ENCODE measurements around the gene HSPH1. TPM values are rescaled to one million over a fixed set of nuclear protein-coding genes. Genes with fewer than 3 reads are reported as not detected.

The HSPH1 gene
- total and polyA plus RNA-seq, 4 donors, result 20.6 to 81.1 (median 40.3) TPM

DNA sequence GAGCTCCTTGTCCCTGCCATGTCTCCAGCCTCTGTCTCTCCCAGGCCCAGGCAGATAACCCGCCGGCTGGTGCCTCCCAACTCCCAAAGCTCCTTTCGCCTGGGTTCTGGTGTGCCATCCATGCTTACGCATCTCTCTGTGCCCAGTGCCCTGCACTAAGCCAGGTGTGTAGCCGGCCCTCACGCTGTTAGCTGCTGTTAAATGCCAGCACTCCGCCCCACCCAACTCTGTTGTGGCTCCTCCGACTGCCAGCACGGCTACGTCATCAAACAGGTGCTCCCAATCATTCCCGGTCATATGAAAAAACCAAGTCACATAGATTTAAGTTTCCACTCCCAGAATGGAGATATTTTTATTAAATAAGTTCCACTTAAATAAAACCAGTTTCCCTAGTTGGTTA is 7.0 kb upstream of the HSPH1 start:
- no peaks in the 10 kb centered on the region for H3K27me3 ChIP-seq (ENCODE audit: control insufficient read depth in 1 of 2, insufficient read depth in 2 of 2, low read length in 1 of 2)
- H3K36me3 ChIP-seq (ENCODE audit: control insufficient read depth in 1 of 2, insufficient read depth in 2 of 2, low read length in 1 of 2), result no peaks in the 10 kb centered on the region
- DNase-seq (no peak), ATAC-seq (ENCODE audit: low FRiP score) (no peak)
- 89 to 90% methylated on average over 11 of the region's 11 CpGs for WGBS, 2 donors
- no peak overlapping the region for H3K4me3 ChIP-seq (ENCODE audit: low read length in 2 of 2)
- no peaks in the 10 kb centered on the region for H3K9me3 ChIP-seq (ENCODE audit: control insufficient read depth, low read length)
- intact Hi-C loops (cut with DNase I), result no loop called here
- no peaks in the 10 kb centered on the region for H3K4me1 ChIP-seq (ENCODE audit: control insufficient read depth in 1 of 2, insufficient read depth in 2 of 2, low read length in 2 of 2)
- H3K27ac ChIP-seq (ENCODE audit: low read depth in 1 of 2, low read length in 2 of 2), result no peak overlapping the region

GRCh38 chr13:31168166-31168565 is 6.5 kb upstream of the HSPH1 start:
- intact Hi-C loops (cut with DNase I), result no loop called here
- Histone ChIP-seq H3K4me1 (ENCODE audit: control insufficient read depth in 1 of 2, insufficient read depth in 2 of 2, low read length in 2 of 2) (no peaks in the 10 kb centered on the region), H3K27me3 (ENCODE audit: control insufficient read depth in 1 of 2, insufficient read depth in 2 of 2, low read length in 1 of 2) (no peaks in the 10 kb centered on the region), H3K4me3 (ENCODE audit: low read length in 2 of 2) (no peak overlapping the region), H3K9me3 (ENCODE audit: control insufficient read depth, low read length) (no peaks in the 10 kb centered on the region), H3K36me3 (ENCODE audit: control insufficient read depth in 1 of 2, insufficient read depth in 2 of 2, low read length in 1 of 2) (no peaks in the 10 kb centered on the region), H3K27ac (ENCODE audit: low read depth in 1 of 2, low read length in 2 of 2) (no peak overlapping the region)
- DNase-seq (no peak), ATAC-seq (ENCODE audit: low FRiP score) (no peak)
- WGBS, 2 donors, result 51 to 56% methylated on average over 2 of the region's 2 CpGs

DNA sequence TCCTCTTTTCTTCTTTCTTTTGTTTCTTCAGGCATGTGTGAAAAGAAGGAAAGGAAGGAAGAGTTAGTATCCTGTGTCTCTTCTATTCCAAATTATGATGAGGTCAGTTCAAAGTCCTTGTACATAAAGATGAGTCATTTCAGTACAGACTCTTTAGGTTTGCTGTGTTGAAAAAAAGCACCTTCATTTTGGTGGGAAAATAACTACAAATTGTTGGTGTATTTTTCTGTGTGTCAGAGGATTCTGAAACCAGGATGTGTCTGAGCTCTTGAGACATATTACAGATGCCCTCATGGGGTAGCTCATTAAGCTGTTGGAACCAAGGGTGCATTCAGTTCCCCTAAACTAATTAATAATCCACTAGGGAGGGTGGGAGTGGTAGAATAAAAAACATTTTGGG is 5.8 kb upstream of the HSPH1 start:
- no peak for DNase-seq

DNA sequence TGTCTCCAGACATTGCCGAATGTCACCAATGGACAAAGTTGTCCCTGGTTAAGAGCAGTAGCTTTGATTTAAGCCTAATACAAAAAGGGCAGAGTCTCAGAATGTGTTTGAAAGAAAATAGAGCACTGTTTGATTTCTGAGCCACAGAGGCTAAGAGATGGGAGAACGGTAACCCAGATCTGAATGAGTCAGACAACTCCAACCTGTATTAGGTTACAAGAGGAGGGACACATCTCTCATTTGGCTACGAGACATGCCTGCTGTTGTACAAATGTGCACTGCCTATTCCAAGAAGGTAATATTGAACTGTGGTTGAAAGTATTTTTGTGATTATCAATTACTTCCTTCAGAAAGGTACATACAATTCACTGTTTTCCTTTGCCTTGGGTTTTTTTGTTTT is 4.9 kb upstream of the HSPH1 start:
- Histone ChIP-seq H3K4me1 (ENCODE audit: control insufficient read depth in 1 of 2, insufficient read depth in 2 of 2, low read length in 2 of 2) (no peaks in the 10 kb centered on the region), H3K9me3 (ENCODE audit: control insufficient read depth, low read length) (no peaks in the 10 kb centered on the region), H3K4me3 (ENCODE audit: low read length in 2 of 2) (no peak overlapping the region), H3K36me3 (ENCODE audit: control insufficient read depth in 1 of 2, insufficient read depth in 2 of 2, low read length in 1 of 2) (no peaks in the 10 kb centered on the region), H3K27me3 (ENCODE audit: control insufficient read depth in 1 of 2, insufficient read depth in 2 of 2, low read length in 1 of 2) (no peaks in the 10 kb centered on the region), H3K27ac (ENCODE audit: low read depth in 1 of 2, low read length in 2 of 2) (no peak overlapping the region)
- WGBS, 2 donors, result 91 to 93% methylated on average over 3 of the region's 3 CpGs
- intact Hi-C loops (cut with DNase I), result no loop called here
- DNase-seq (no peak), ATAC-seq (ENCODE audit: low FRiP score) (no peak)

More for the DNA sequence above, 5.8 kb upstream of the HSPH1 start:
- intact Hi-C loops (cut with DNase I), result no loop called here
- ATAC-seq (ENCODE audit: low FRiP score), result no peak
- H3K27ac ChIP-seq (ENCODE audit: low read depth in 1 of 2, low read length in 2 of 2), result no peak overlapping the region
- no peaks in the 10 kb centered on the region for H3K9me3 ChIP-seq (ENCODE audit: control insufficient read depth, low read length)
- H3K27me3 ChIP-seq (ENCODE audit: control insufficient read depth in 1 of 2, insufficient read depth in 2 of 2, low read length in 1 of 2), result no peaks in the 10 kb centered on the region
- no peaks in the 10 kb centered on the region for H3K36me3 ChIP-seq (ENCODE audit: control insufficient read depth in 1 of 2, insufficient read depth in 2 of 2, low read length in 1 of 2)
- no peak overlapping the region for H3K4me3 ChIP-seq (ENCODE audit: low read length in 2 of 2)
- no peaks in the 10 kb centered on the region for H3K4me1 ChIP-seq (ENCODE audit: control insufficient read depth in 1 of 2, insufficient read depth in 2 of 2, low read length in 2 of 2)

DNA sequence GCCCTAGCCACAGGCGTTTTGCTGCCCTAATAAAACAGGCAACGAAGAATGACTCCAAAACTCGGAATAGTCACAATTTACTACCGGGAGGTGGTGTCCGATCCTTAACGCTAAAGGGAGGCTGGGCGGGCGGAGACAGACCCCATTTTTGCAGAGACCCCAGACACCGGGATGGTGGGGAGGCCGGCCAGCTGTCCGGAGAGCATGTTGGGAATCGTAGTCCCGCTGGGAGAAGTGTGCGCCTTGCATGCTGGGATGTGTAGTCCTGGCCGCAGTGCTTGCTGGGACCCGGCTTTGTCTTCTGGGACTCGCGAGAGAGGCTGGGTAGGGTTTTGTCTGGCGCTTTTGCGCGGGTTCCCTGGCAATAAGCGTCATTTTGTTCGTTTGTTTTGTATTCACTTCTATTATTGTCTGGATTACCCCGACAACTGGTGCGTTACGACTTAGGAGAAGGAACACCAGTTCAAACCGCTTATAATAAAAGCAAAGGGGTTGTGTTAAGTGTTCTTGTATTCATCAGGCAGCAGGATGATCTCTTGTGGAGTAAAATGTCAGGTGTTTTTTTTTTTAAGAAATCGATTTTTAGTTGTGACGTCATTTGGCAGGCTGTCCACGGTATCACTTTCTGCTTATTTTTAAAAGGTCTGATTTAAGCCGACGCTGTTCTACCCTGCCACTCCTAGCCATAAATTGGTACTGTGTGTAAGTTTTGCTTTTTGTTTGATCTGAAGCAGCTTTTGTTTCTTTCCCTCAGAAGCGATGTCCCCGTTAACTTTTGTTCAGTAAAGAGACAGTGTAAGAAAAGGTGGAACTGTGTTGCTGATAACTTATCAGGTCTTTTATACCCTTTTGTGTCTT is 676 bp upstream of the HSPH1 start:
- 0 to 1% methylated on average over 34 of the region's 34 CpGs for WGBS, 2 donors
- Histone ChIP-seq H3K4me1 (ENCODE audit: control insufficient read depth in 1 of 2, insufficient read depth in 2 of 2, low read length in 2 of 2) (no peaks in the 10 kb centered on the region), H3K9me3 (ENCODE audit: control insufficient read depth, low read length) (no peaks in the 10 kb centered on the region), H3K36me3 (ENCODE audit: control insufficient read depth in 1 of 2, insufficient read depth in 2 of 2, low read length in 1 of 2) (no peaks in the 10 kb centered on the region), H3K27ac (ENCODE audit: low read depth in 1 of 2, low read length in 2 of 2) (peak overlapping the region; percentile 35 to 67), H3K27me3 (ENCODE audit: control insufficient read depth in 1 of 2, insufficient read depth in 2 of 2, low read length in 1 of 2) (no peaks in the 10 kb centered on the region), H3K4me3 (ENCODE audit: low read length in 2 of 2) (peak overlapping the region; percentile 60 to 68)
- intact Hi-C loops (cut with DNase I), result loop anchor here in 1 of 2 donors (2.0 kb wide), 2 partner anchors 38 to 546 kb away; partner anchors contain the start of gene USPL1
- peak; percentile 97 to 98 for DNase-seq
- ATAC-seq (ENCODE audit: low FRiP score), result peak; percentile 99

GRCh38 chr13:31160857-31161556 is 697 bp downstream of the HSPH1 start:
- DNase-seq (peak; percentile 79 to 88), ATAC-seq (ENCODE audit: low FRiP score) (peak; percentile 55)
- no peaks in the 10 kb centered on the region for H3K27me3 ChIP-seq (ENCODE audit: control insufficient read depth in 1 of 2, insufficient read depth in 2 of 2, low read length in 1 of 2)
- intact Hi-C loops (cut with DNase I), result no loop called here
- H3K4me1 ChIP-seq (ENCODE audit: control insufficient read depth in 1 of 2, insufficient read depth in 2 of 2, low read length in 2 of 2), result no peaks in the 10 kb centered on the region
- no peaks in the 10 kb centered on the region for H3K9me3 ChIP-seq (ENCODE audit: control insufficient read depth, low read length)
- peak overlapping the region; percentile 60 to 68 for H3K4me3 ChIP-seq (ENCODE audit: low read length in 2 of 2)
- WGBS, 2 donors, result 0 to 1% methylated on average over 51 of the region's 51 CpGs
- H3K27ac ChIP-seq (ENCODE audit: low read depth in 1 of 2, low read length in 2 of 2), result peak overlapping the region; percentile 11 to 87
- H3K36me3 ChIP-seq (ENCODE audit: control insufficient read depth in 1 of 2, insufficient read depth in 2 of 2, low read length in 1 of 2), result no peaks in the 10 kb centered on the region

GRCh38 chr13:31159306-31159705 is 2.4 kb downstream of the HSPH1 start:
- Histone ChIP-seq H3K27me3 (ENCODE audit: control insufficient read depth in 1 of 2, insufficient read depth in 2 of 2, low read length in 1 of 2) (no peaks in the 10 kb centered on the region), H3K36me3 (ENCODE audit: control insufficient read depth in 1 of 2, insufficient read depth in 2 of 2, low read length in 1 of 2) (no peaks in the 10 kb centered on the region), H3K9me3 (ENCODE audit: control insufficient read depth, low read length) (no peaks in the 10 kb centered on the region), H3K4me1 (ENCODE audit: control insufficient read depth in 1 of 2, insufficient read depth in 2 of 2, low read length in 2 of 2) (no peaks in the 10 kb centered on the region), H3K27ac (ENCODE audit: low read depth in 1 of 2, low read length in 2 of 2) (no peak overlapping the region), H3K4me3 (ENCODE audit: low read length in 2 of 2) (no peak overlapping the region)
- ATAC-seq (ENCODE audit: low FRiP score) (no peak), DNase-seq (no peak)
- intact Hi-C loops (cut with DNase I), result no loop called here
- WGBS, 2 donors, result 87 to 91% methylated on average over 4 of the region's 4 CpGs

DNA sequence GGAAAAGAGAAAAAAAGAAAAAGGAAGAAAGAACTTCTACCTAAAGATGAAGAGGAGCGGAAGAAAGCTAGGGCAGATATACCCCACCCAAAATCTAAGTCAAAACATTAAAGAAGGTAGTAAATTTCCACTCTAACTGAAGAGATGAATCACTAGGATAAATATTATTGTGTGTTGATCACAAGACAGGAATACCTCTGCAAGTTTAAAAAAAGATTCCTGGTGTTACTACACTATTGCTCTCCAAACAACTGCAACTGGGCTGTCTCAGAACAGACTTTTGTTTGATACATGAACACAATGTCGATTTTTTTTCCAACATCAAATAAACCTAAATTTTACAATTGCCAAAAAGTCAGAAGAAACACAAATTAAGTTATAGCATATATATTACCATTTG is 6.8 kb downstream of the HSPH1 start:
- peaks cover 0 to 4% of the 10 kb centered on the region in 2 donors for H3K36me3 ChIP-seq (ENCODE audit: control insufficient read depth in 1 of 2, insufficient read depth in 2 of 2, low read length in 1 of 2)
- H3K4me1 ChIP-seq (ENCODE audit: control insufficient read depth in 1 of 2, insufficient read depth in 2 of 2, low read length in 2 of 2), result no peaks in the 10 kb centered on the region
- WGBS, 2 donors, result 94 to 97% methylated on average over 2 of the region's 2 CpGs
- no peaks in the 10 kb centered on the region for H3K27me3 ChIP-seq (ENCODE audit: control insufficient read depth in 1 of 2, insufficient read depth in 2 of 2, low read length in 1 of 2)
- H3K9me3 ChIP-seq (ENCODE audit: control insufficient read depth, low read length), result no peaks in the 10 kb centered on the region
- no peak for DNase-seq
- intact Hi-C loops (cut with DNase I), result no loop called here
- no peak for ATAC-seq (ENCODE audit: low FRiP score)
- no peak overlapping the region for H3K27ac ChIP-seq (ENCODE audit: low read depth in 1 of 2, low read length in 2 of 2)
- H3K4me3 ChIP-seq (ENCODE audit: low read length in 2 of 2), result no peak overlapping the region

- H3K4me3 ChIP-seq (ENCODE audit: low read length in 2 of 2), result no peak overlapping the region
- no peaks in the 10 kb centered on the region for H3K27me3 ChIP-seq (ENCODE audit: control insufficient read depth in 1 of 2, insufficient read depth in 2 of 2, low read length in 1 of 2)
- H3K27ac ChIP-seq (ENCODE audit: low read depth in 1 of 2, low read length in 2 of 2), result no peak overlapping the region
- peaks cover 4 to 8% of the 10 kb centered on the region in 2 donors for H3K36me3 ChIP-seq (ENCODE audit: control insufficient read depth in 1 of 2, insufficient read depth in 2 of 2, low read length in 1 of 2)
- no peaks in the 10 kb centered on the region for H3K9me3 ChIP-seq (ENCODE audit: control insufficient read depth, low read length)
- ATAC-seq (ENCODE audit: low FRiP score) (no peak), DNase-seq (no peak)
- 94 to 97% methylated on average over 3 of the region's 3 CpGs for WGBS, 2 donors
- no peaks in the 10 kb centered on the region for H3K4me1 ChIP-seq (ENCODE audit: control insufficient read depth in 1 of 2, insufficient read depth in 2 of 2, low read length in 2 of 2)
- intact Hi-C loops (cut with DNase I), result no loop called here
Measured at GRCh38 chr13:31151837-31152236, 9.9 kb downstream of the HSPH1 start.
